ENCODE measurements around the gene NELFA.

DNA sequence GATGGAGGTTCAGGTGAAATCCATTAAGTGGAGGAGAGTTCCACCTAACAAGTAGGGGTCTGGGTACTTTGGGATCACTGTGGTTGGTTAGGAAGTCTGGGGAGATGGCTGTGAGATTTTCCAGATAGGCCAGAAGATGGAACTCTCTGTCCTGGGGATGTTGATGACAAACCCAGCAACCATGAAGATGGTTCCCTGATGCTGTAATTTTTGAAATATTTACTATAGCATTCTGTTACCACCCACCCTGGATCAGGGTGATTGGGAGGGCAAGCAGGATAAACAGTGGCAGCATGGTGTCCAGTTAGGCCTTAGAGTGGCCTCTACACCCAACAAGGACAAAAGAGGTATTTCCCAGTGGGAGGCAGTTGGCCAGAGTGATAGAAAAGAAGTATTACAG is 15.9 kb upstream of the NELFA start:
- TF ChIP-seq, protein P1, sequence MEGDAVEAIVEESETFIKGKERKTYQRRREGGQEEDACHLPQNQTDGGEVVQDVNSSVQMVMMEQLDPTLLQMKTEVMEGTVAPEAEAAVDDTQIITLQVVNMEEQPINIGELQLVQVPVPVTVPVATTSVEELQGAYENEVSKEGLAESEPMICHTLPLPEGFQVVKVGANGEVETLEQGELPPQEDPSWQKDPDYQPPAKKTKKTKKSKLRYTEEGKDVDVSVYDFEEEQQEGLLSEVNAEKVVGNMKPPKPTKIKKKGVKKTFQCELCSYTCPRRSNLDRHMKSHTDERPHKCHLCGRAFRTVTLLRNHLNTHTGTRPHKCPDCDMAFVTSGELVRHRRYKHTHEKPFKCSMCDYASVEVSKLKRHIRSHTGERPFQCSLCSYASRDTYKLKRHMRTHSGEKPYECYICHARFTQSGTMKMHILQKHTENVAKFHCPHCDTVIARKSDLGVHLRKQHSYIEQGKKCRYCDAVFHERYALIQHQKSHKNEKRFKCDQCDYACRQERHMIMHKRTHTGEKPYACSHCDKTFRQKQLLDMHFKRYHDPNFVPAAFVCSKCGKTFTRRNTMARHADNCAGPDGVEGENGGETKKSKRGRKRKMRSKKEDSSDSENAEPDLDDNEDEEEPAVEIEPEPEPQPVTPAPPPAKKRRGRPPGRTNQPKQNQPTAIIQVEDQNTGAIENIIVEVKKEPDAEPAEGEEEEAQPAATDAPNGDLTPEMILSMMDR (IDR thresholded peaks at IDR 0.05), result no peak
- TF ChIP-seq POLR2AphosphoS5 (IDR thresholded peaks at IDR 0.05) (no peak), POLR2A (IDR thresholded peaks at IDR 0.05) (no peak), EP300 (IDR thresholded peaks at IDR 0.05) (no peak)
